Skeletal muscle tissue (tissue), 4 donors: ENCODE data around the gene CCDC158. TPM values are rescaled to one million over a fixed set of nuclear protein-coding genes. Genes with fewer than 3 reads are reported as not detected.
"Not testable (repeated sequence)": the region's sequence is repeated elsewhere in the genome, so short reads cannot be mapped to it uniquely, and the experiment has no call there.

ENCODE experiments used
- H3K27ac ChIP-seq: one replicate; pipeline ENCODE4 v1.7.0; 2013; ENCODE audit warnings: mild to moderate bottlenecking, low read depth, low read length, inconsistent platforms
- H3K27me3 ChIP-seq, 3 donors: one replicate each; pipeline ENCODE4 v1.7.0; 2013; ENCODE audit warnings: low read length in 3 of 3; ENCODE audit not compliant: control insufficient read depth in 3 of 3, insufficient read depth in 3 of 3
- H3K36me3 ChIP-seq, 3 donors: one replicate each; pipeline ENCODE4 v1.7.0; 2013; ENCODE audit warnings: low read length in 3 of 3; ENCODE audit not compliant: control insufficient read depth in 3 of 3, insufficient read depth in 3 of 3
- H3K4me1 ChIP-seq, 3 donors: one replicate each; pipeline ENCODE4 v1.7.0; 2013; ENCODE audit warnings: low read length in 3 of 3, mild to moderate bottlenecking in 3 of 3; ENCODE audit not compliant: control insufficient read depth in 3 of 3, insufficient read depth in 3 of 3
- H3K4me3 ChIP-seq, 3 donors: one replicate each; pipeline ENCODE4 v1.7.0; 2013; ENCODE audit warnings: low read length in 3 of 3
- H3K9ac ChIP-seq, 3 donors: one replicate each; pipeline ENCODE4 v1.7.0; 2013; ENCODE audit warnings: low read length in 3 of 3, mild to moderate bottlenecking in 3 of 3, moderate library complexity in 2 of 3, low read depth in 1 of 3
- H3K9me3 ChIP-seq, 3 donors: one replicate each; pipeline ENCODE4 v1.7.0; 2013; ENCODE audit warnings: low read length in 3 of 3; ENCODE audit not compliant: control insufficient read depth in 3 of 3
- total RNA-seq: library from RNA; depleted of rRNA; stranded (reverse); fragments of >200 nt; gene quantifications from one replicate; pipeline ENCODE4 v1.2.3, GENCODE V29; 2014
- donor health status: Osteomylitis.

Gene CCDC158
- total RNA-seq, 1 donor from 2014 or later: 1.0 TPM

- Histone ChIP-seq H3K4me3 (no peak overlapping the region), H3K27me3 (no peaks in the 10 kb centered on the region), H3K27ac (no peak overlapping the region), H3K9ac (no peak overlapping the region), H3K4me1 (peaks cover 11 to 27% (median 18%) of the 10 kb centered on the region in 3 donors), H3K9me3 (peaks cover 0 to 3% (median 2%) of the 10 kb centered on the region in 3 donors), H3K36me3 (no peaks in the 10 kb centered on the region)
Measured at GRCh38 chr4:76296286-76296820, 124.6 kb downstream of the CCDC158 start.

- peaks cover 3 to 10% (median 8%) of the 10 kb centered on the region in 3 donors for H3K4me1 ChIP-seq
- no peak overlapping the region for H3K4me3 ChIP-seq
- H3K9me3 ChIP-seq: peaks cover 0 to 3% (median 2%) of the 10 kb centered on the region in 3 donors
- no peaks in the 10 kb centered on the region for H3K36me3 ChIP-seq
- no peak overlapping the region for H3K9ac ChIP-seq
- no peak overlapping the region for H3K27ac ChIP-seq
- no peaks in the 10 kb centered on the region for H3K27me3 ChIP-seq
Measured at GRCh38 chr4:76293772-76294171, 127.2 kb downstream of the CCDC158 start.

GRCh38 chr4:76292730-76293129 is 128.2 kb downstream of the CCDC158 start:
- H3K4me1 ChIP-seq: peaks cover 3 to 10% (median 8%) of the 10 kb centered on the region in 3 donors
- no peak overlapping the region for H3K4me3 ChIP-seq
- no peaks in the 10 kb centered on the region for H3K27me3 ChIP-seq
- no peaks in the 10 kb centered on the region for H3K36me3 ChIP-seq
- H3K27ac ChIP-seq: no peak overlapping the region
- H3K9ac ChIP-seq: no peak overlapping the region
- peaks cover 0 to 3% (median 0%) of the 10 kb centered on the region in 3 donors for H3K9me3 ChIP-seq

- H3K36me3 ChIP-seq, H3K4me1 ChIP-seq, H3K4me3 ChIP-seq, H3K27ac ChIP-seq, H3K9me3 ChIP-seq, H3K27me3 ChIP-seq, H3K9ac ChIP-seq: not testable (repeated sequence)
Measured at GRCh38 chr4:76287811-76288210, 133.1 kb downstream of the CCDC158 start.

- Histone ChIP-seq H3K4me1 (peaks cover 3 to 10% (median 4%) of the 10 kb centered on the region in 3 donors), H3K27ac (no peak overlapping the region), H3K36me3 (no peaks in the 10 kb centered on the region), H3K27me3 (no peaks in the 10 kb centered on the region), H3K4me3 (no peak overlapping the region), H3K9ac (no peak overlapping the region), H3K9me3 (no peaks in the 10 kb centered on the region)
Measured at GRCh38 chr4:76283900-76284299, 137.0 kb downstream of the CCDC158 start.

- Histone ChIP-seq H3K9me3 (no peaks in the 10 kb centered on the region), H3K27me3 (no peaks in the 10 kb centered on the region), H3K4me1 (peaks cover 3 to 10% (median 4%) of the 10 kb centered on the region in 3 donors), H3K4me3 (no peak overlapping the region), H3K36me3 (no peaks in the 10 kb centered on the region), H3K27ac (no peak overlapping the region), H3K9ac (no peak overlapping the region)
Measured at GRCh38 chr4:76282941-76283689, 137.8 kb downstream of the CCDC158 start.

- H3K36me3 ChIP-seq, H3K27me3 ChIP-seq, H3K4me1 ChIP-seq, H3K27ac ChIP-seq, H3K4me3 ChIP-seq, H3K9ac ChIP-seq, H3K9me3 ChIP-seq: not testable (repeated sequence)
Measured at GRCh38 chr4:76281594-76281993, 139.3 kb downstream of the CCDC158 start.

GRCh38 chr4:76280488-76281441 is 140.2 kb downstream of the CCDC158 start:
- H3K36me3 ChIP-seq: no peaks in the 10 kb centered on the region
- no peak overlapping the region for H3K4me3 ChIP-seq
- peaks cover 3 to 10% (median 4%) of the 10 kb centered on the region in 3 donors for H3K4me1 ChIP-seq
- no peak overlapping the region for H3K9ac ChIP-seq
- H3K9me3 ChIP-seq: no peaks in the 10 kb centered on the region
- no peak overlapping the region for H3K27ac ChIP-seq
- H3K27me3 ChIP-seq: no peaks in the 10 kb centered on the region

GRCh38 chr4:76279462-76279861 is 141.5 kb downstream of the CCDC158 start:
- Histone ChIP-seq H3K9me3 (no peaks in the 10 kb centered on the region), H3K9ac (no peak overlapping the region), H3K4me1 (peaks cover 3 to 10% (median 4%) of the 10 kb centered on the region in 3 donors), H3K27me3 (no peaks in the 10 kb centered on the region), H3K4me3 (no peak overlapping the region), H3K36me3 (no peaks in the 10 kb centered on the region), H3K27ac (no peak overlapping the region)
